A549 (cell line): ENCODE measurements around the gene NHSL2. TPM values are rescaled to one million over a fixed set of nuclear protein-coding genes. Genes with fewer than 3 reads are reported as not detected.

Source experiments
- ATAC-seq, 2 experiments: fragments of 200-7000 bp in 1 of 2; fragments of >200 bp in 1 of 2; cut with Nextera tagmentation in 1 of 2; cut with Tn5 transposase in 1 of 2; 3 replicates each; pipeline versions ENCODE4 v1.8.0 to v1.9.1; 2018 to 2020; ENCODE audit warnings: mild to moderate bottlenecking in 1 of 2, moderate library complexity in 1 of 2
- CTCF ChIA-PET: fragments of 300-600 bp; sonication (Branson Sonifier 250); formaldehyde crosslinking; extraction: SDS; loops from one replicate; lab custom pipeline; 2021; ENCODE audit warnings: antibody characterized with exemption, inconsistent platforms; lab: Yijun Ruan, JAX
- POLR2A ChIA-PET: fragments of 350-600 bp; formaldehyde crosslinking; extraction: SDS; loops from one replicate; lab custom pipeline; 2021; ENCODE audit warnings: antibody characterized with exemption, inconsistent platforms; lab: Yijun Ruan, JAX
- DNase-seq, 2 experiments: peaks; one replicate each; pipeline versions ENCODE4 v3.0.0 to v3.0.0-alpha.2; 2011 to 2016; ENCODE audit warnings: low read depth in 1 of 2, low spot score in 1 of 2
- FAIRE-seq: peaks from 2 replicates; lab custom pipeline; 2011; peaks lifted over from hg19 to GRCh38; lab: Jason Lieb, UNC
- H3K27ac ChIP-seq, 2 experiments: fragments of >200 bp; sonication (Bioruptor Twin); formaldehyde crosslinking; 3 replicates each; pipeline ENCODE4 v1.5.1; 2016 to 2017
- H3K4me1 ChIP-seq: fragments of >200 bp; sonication (Bioruptor Twin); formaldehyde crosslinking; 3 replicates; pipeline ENCODE4 v1.6.1; 2016
- H3K4me2 ChIP-seq: fragments of >200 bp; sonication (Bioruptor Twin); formaldehyde crosslinking; 3 replicates; pipeline ENCODE4 v1.6.1; 2016
- H3K4me3 ChIP-seq: fragments of >200 bp; sonication (Bioruptor Twin); formaldehyde crosslinking; 3 replicates; pipeline ENCODE4 v1.5.1; 2016
- H3K9me3 ChIP-seq: fragments of >200 bp; sonication (Bioruptor Twin); formaldehyde crosslinking; 3 replicates; pipeline ENCODE4 v1.6.1; 2016
- BCL3 ChIP-seq: fragments of >200 bp; sonication (Bioruptor Twin); formaldehyde crosslinking; IDR thresholded peaks from 3 replicates; pipeline ENCODE4 v1.6.1; 2016
- BHLHE40 ChIP-seq: IDR thresholded peaks from 2 replicates; pipeline ENCODE4 v1.6.1; 2012; ENCODE audit warnings: low read depth, low read length, inconsistent platforms
- CEBPB ChIP-seq, 2 experiments: fragments of >200 bp in 1 of 2; sonication (Bioruptor Twin) in 1 of 2; formaldehyde crosslinking in 1 of 2; IDR thresholded peaks; 2 replicates each; pipeline ENCODE4 v1.6.1; 2012 to 2016
- FOSL2 ChIP-seq, 2 experiments: fragments of 450-650 bp in 1 of 2; fragments of >200 bp in 1 of 2; sonication (Bioruptor Twin) in 1 of 2; formaldehyde crosslinking; IDR thresholded peaks; 2 replicates each; pipeline versions ENCODE4 v1.5.0 to v1.6.1; 2016 to 2020; ENCODE audit warnings: mild to moderate bottlenecking in 1 of 2, moderate library complexity in 1 of 2
- FOXS1 ChIP-seq: fragments of 250-450 bp; sonication (Bioruptor Pico); IDR thresholded peaks from 2 replicates; pipeline ENCODE4 v1.5.0; 2020; ENCODE audit warnings: mild to moderate bottlenecking, moderate library complexity
- GATA3 ChIP-seq: IDR thresholded peaks from 2 replicates; pipeline ENCODE4 v1.6.1; 2012; ENCODE audit warnings: borderline replicate concordance
- HOXB13 ChIP-seq: fragments of 250-450 bp; sonication (Bioruptor Pico); IDR thresholded peaks from 2 replicates; pipeline ENCODE4 v1.5.0; 2020; ENCODE audit warnings: low read depth, mild to moderate bottlenecking, moderate library complexity
- JUN ChIP-seq, 2 experiments: fragments of >200 bp; sonication (Bioruptor Twin); formaldehyde crosslinking; IDR thresholded peaks; 2 replicates in 1 of 2; 3 replicates in 1 of 2; pipeline ENCODE4 v1.6.1; 2016 to 2017
- JUNB ChIP-seq: fragments of >200 bp; sonication (Bioruptor Twin); formaldehyde crosslinking; IDR thresholded peaks from 2 replicates; pipeline ENCODE4 v1.6.1; 2016
- MAFK ChIP-seq: fragments of 450-650 bp; IDR thresholded peaks from 2 replicates; pipeline ENCODE4 v1.6.1; 2014; ENCODE audit not compliant: partially characterized antibody
- MAX ChIP-seq: IDR thresholded peaks from 2 replicates; pipeline ENCODE4 v1.6.1; 2012
- MYC ChIP-seq: IDR thresholded peaks from 2 replicates; pipeline ENCODE4 v1.6.1; 2012; ENCODE audit warnings: mild to moderate bottlenecking, inconsistent platforms, low read length, improper control_type of control experiment, borderline replicate concordance
- NFE2L2 ChIP-seq: fragments of 150-350 bp; conservative IDR thresholded peaks from 2 replicates; pipeline ENCODE4 v1.6.1; 2014; ENCODE audit warnings: low read length
- POLR2AphosphoS2 ChIP-seq: conservative IDR thresholded peaks from 2 replicates; pipeline ENCODE4 v1.6.1; 2012; ENCODE audit warnings: low read length, improper control_type of control experiment, inconsistent platforms
- RARB ChIP-seq: fragments of 250-450 bp; sonication (Bioruptor Pico); IDR thresholded peaks from 2 replicates; pipeline ENCODE4 v1.8.0; 2021; ENCODE audit warnings: mild to moderate bottlenecking, moderate library complexity
- REST ChIP-seq: fragments of 200-600 bp; sonication (generic); IDR thresholded peaks from 2 replicates; pipeline ENCODE4 v1.6.1; 2016; ENCODE audit warnings: antibody characterized with exemption, mild to moderate bottlenecking, moderate library complexity
- RFX5 ChIP-seq: fragments of 450-650 bp; IDR thresholded peaks from 2 replicates; pipeline ENCODE4 v1.7.1; 2014; ENCODE audit warnings: antibody characterized with exemption, mild to moderate bottlenecking, moderate library complexity
- ZC3H11A ChIP-seq: fragments of 450-650 bp; IDR thresholded peaks from 2 replicates; pipeline ENCODE4 v1.6.1; 2014; ENCODE audit warnings: antibody characterized with exemption, mild to moderate bottlenecking
- ZFP36 ChIP-seq: fragments of 450-650 bp; IDR thresholded peaks from 2 replicates; pipeline ENCODE4 v1.6.1; 2014; ENCODE audit warnings: borderline replicate concordance; ENCODE audit not compliant: partially characterized antibody
- WGBS: methylation state at CpG from one replicate; pipeline ENCODE4 v1.1.6; 2017; ENCODE audit errors: missing lambda C conversion rate; 5-methylcytosine and 5-hydroxymethylcytosine counted together
- polyA plus RNA-seq, 4 experiments: library from polyadenylated mRNA; depleted of rRNA in 3 of 4; stranded (reverse); fragments of >200 nt; fragmentation: RNase III in 1 of 4; extraction: RNeasy Plus Mini Kit Qiagen cat#74134 plus additional on column Dnase treatment in 1 of 4; gene quantifications; 2 replicates in 3 of 4; 3 replicates in 1 of 4; pipeline ENCODE4 v1.2.3, GENCODE V29; 2011 to 2017
- TF ChIP-seq, protein P1 (sequence below): fragments of 150-350 bp; IDR thresholded peaks from 2 replicates; pipeline ENCODE4 v1.6.1; 2014; ENCODE audit warnings: low read depth, mild to moderate bottlenecking, low read length
- TF ChIP-seq, protein P2 (sequence below): fragments of >200 bp; sonication (Bioruptor Twin); formaldehyde crosslinking; IDR thresholded peaks from 2 replicates; pipeline ENCODE4 v1.6.1; 2016
- TF ChIP-seq, protein P3 (sequence below): fragments of >200 bp; sonication (Bioruptor Twin); formaldehyde crosslinking; IDR thresholded peaks from 3 replicates; pipeline ENCODE4 v1.5.1; 2016

The NHSL2 gene
- polyA plus RNA-seq, 2 of the 4 experiments (the other 2 are of a cell fraction): 0.26 to 0.48 TPM

GRCh38 chrX:72027914-72028307 lies 117.3 kb downstream of the NHSL2 start (continued):
- no peak for TF ChIP-seq REST
- TF ChIP-seq RFX5: no peak

DNA sequence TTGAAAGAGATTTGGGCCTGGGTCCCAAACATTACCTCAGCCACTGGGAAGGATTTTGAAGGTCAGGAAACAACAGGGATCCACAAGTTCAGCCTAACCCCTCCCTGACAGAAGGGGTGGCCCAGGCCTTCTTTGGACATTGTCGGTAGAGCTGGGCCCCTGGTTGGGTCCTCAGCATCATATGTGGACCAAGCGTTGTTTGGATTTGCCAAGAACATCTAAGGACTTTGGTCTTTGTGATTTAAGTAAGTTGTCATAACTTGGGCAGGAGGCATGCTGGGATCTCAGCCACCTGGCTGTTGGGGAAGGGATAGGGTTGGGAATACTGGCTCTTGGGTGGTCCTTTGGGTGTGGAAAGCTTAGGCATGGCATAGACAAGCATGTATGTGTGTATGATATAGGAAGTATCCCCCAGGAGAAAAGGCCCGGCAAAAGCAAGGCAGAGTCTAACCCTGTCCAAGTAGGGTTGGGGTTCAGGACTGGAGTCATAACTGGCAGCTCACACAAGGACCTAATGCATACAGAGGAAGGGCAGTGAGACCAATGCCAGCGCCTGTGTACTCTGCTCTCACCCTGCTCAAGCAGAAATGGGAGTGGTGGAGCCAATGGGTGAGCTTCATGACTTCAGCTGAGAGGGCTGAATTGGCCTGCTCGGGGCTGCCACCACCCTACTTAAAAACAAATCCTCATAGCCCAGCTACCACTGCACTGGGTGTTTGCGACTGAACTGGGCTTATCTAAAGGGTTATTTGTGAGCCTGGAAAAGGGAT lies 118.2 kb downstream of the NHSL2 start:
- TF ChIP-seq, protein P1, sequence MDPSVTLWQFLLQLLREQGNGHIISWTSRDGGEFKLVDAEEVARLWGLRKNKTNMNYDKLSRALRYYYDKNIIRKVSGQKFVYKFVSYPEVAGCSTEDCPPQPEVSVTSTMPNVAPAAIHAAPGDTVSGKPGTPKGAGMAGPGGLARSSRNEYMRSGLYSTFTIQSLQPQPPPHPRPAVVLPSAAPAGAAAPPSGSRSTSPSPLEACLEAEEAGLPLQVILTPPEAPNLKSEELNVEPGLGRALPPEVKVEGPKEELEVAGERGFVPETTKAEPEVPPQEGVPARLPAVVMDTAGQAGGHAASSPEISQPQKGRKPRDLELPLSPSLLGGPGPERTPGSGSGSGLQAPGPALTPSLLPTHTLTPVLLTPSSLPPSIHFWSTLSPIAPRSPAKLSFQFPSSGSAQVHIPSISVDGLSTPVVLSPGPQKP: no peak
- TF ChIP-seq FOXS1 (CRISPR knock-in tag): no peak
- no peak for TF ChIP-seq ZC3H11A
- TF ChIP-seq JUN (IDR thresholded peaks at IDR 0.05): no peak
- no peak for TF ChIP-seq BHLHE40
- no peak for TF ChIP-seq POLR2AphosphoS2
- TF ChIP-seq, protein P2, sequence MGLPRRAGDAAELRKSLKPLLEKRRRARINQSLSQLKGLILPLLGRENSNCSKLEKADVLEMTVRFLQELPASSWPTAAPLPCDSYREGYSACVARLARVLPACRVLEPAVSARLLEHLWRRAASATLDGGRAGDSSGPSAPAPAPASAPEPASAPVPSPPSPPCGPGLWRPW: no peak
- TF ChIP-seq MYC: no peak
- FAIRE-seq: no peak
- Histone ChIP-seq H3K27ac (peak overlapping the region; percentile 43 to 82; a peak in 5 of 6 replicates), H3K9me3 (no peaks in the 10 kb centered on the region), H3K4me1 (peaks cover 36% of the 10 kb centered on the region), H3K4me3 (no peak overlapping the region), H3K4me2 (peak overlapping the region; percentile 80; the same call in 2 of the 3 replicates)
- ATAC-seq: no peak; a peak in 2 of 6 replicates
- WGBS: 95% methylated on average over 6 of the region's 6 CpGs
- no peak for DNase-seq
- CTCF ChIA-PET: interaction anchor here (1.1 to 5.0 kb wide), 6 partner anchors 8 to 98 kb away, joined by 4 to 43 read pairs (median 8); no protein-coding TSS in a partner anchor
- POLR2A ChIA-PET: interaction anchor here (0.6 to 1.5 kb wide), 2 partner anchors 76 to 152 kb away, joined by 3 to 4 read pairs; partner anchors contain the start of gene PIN4

DNA sequence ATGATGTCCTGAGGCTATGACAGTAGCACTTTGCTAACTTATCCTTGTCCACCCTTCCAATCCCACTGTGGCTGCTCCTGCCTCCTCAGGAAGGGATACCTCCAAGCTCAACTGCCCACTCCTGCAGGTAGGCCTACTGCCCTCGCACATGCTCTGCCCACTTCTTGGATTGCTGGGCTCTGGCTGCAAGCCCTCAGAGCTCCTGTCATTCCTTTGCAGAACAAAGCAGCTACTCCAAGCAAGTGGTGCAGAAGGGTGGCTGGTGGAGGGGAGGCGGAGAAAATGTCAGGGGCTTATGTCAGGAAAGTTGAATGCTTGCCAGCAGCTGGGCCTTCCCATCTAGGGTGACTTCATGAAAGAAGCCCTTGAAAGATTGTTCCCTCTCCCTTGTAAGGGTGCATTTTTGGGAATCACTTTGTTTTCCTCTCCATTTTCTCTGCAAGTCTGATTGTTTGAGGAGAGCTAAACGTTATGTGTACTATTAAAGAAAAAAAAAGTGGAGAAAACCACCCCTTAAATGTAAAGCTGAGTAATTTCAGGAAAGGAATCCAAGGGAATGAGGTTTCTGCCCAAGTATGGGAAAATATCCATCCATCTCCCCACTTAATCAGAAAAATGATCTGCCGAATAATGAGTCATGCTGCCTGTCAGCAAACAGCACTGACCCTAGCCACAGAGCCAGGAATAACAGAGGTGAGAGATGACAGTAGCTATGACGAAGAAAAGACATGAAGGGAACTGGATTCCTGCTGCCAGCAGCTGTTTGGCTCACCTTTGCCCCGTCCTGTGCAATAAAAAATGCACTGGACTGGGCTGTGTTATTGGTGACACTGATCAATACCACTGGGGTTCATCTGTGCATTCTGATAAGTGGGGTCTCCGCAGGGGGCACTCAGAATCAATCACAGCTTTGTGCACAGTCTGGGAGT lies 119.1 kb downstream of the NHSL2 start:
- FAIRE-seq (peak; percentile 56), DNase-seq (peak; percentile 49 to 77), ATAC-seq (peak; percentile 77 to 88; a peak in 5 of 6 replicates)
- peak overlapping the region; percentile 80 for H3K4me2 ChIP-seq
- ChIA-PET POLR2A (interaction anchor here (1.5 kb wide), 1 partner anchor 152 kb away, joined by 3 read pairs; the partner anchor contains the start of gene PIN4), CTCF (interaction anchor here (1.1 to 5.0 kb wide), 6 partner anchors 8 to 97 kb away, joined by 4 to 43 read pairs (median 8); no protein-coding TSS in a partner anchor)
- TF ChIP-seq, protein P3, sequence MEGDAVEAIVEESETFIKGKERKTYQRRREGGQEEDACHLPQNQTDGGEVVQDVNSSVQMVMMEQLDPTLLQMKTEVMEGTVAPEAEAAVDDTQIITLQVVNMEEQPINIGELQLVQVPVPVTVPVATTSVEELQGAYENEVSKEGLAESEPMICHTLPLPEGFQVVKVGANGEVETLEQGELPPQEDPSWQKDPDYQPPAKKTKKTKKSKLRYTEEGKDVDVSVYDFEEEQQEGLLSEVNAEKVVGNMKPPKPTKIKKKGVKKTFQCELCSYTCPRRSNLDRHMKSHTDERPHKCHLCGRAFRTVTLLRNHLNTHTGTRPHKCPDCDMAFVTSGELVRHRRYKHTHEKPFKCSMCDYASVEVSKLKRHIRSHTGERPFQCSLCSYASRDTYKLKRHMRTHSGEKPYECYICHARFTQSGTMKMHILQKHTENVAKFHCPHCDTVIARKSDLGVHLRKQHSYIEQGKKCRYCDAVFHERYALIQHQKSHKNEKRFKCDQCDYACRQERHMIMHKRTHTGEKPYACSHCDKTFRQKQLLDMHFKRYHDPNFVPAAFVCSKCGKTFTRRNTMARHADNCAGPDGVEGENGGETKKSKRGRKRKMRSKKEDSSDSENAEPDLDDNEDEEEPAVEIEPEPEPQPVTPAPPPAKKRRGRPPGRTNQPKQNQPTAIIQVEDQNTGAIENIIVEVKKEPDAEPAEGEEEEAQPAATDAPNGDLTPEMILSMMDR: no peak
- no peak for TF ChIP-seq ZFP36
- TF ChIP-seq BHLHE40: no peak
- no peak for TF ChIP-seq HOXB13
- 0 out of 5 replicates have a peak, but pooled peaks of 1 of the 2 experiments have one; percentile 21 for TF ChIP-seq JUN (IDR thresholded peaks at IDR 0.05)
- peak; percentile 7 for TF ChIP-seq MAFK
- TF ChIP-seq FOXS1 (CRISPR knock-in tag): no peak
- TF ChIP-seq CEBPB (IDR thresholded peaks at IDR 0.05): no peak
- 0 out of 2 replicates have a peak, but pooled peaks have one; percentile 22 for TF ChIP-seq FOSL2 (IDR thresholded peaks at IDR 0.05)
- TF ChIP-seq FOSL2 (CRISPR knock-in tag; IDR thresholded peaks at IDR 0.05): peak; percentile 68
- peak; percentile 38; the same call in 1 of the 2 replicates for TF ChIP-seq JUNB
- no peak for TF ChIP-seq NFE2L2
- TF ChIP-seq MAX: peak; percentile 24; the same call in 1 of the 2 replicates
- no peak for TF ChIP-seq RARB (CRISPR knock-in tag)
- no peak for TF ChIP-seq BCL3
- peak; percentile 87 for TF ChIP-seq GATA3
- WGBS: 19% methylated on average over 7 of the region's 7 CpGs
- H3K27ac ChIP-seq: peak overlapping the region; percentile 43 to 82; a peak in 5 of 6 replicates
- no peaks in the 10 kb centered on the region for H3K9me3 ChIP-seq
- H3K4me3 ChIP-seq: no peak overlapping the region
- peaks cover 36% of the 10 kb centered on the region for H3K4me1 ChIP-seq
